GM18909 (cell line): ENCODE results near the gene CFAP65.

ENCODE experiments used
- ATAC-seq: cut with Tn5 transposase; IDR thresholded peaks from one replicate; pipeline ENCODE4 v1.9.1; 2021; ENCODE audit warnings: mild to moderate bottlenecking; ENCODE audit not compliant: unreplicated experiment, poor library complexity

Gene CFAP65

GRCh38 chr2:218953366-218953954 lies 87.9 kb downstream of the CFAP65 start:
- no peak for ATAC-seq
